Stimulated activated naive B cell treated with anti-CD40 and anti-IgM and Interleukin-4, amounts not matched to agents 10 μg/mL and 1 μg/mL and 100 μg/mL, for 72 hours (primary cell): ENCODE data around the gene PARP1.
"Not testable (repeated sequence)": the region's sequence is repeated elsewhere in the genome, so short reads cannot be mapped to it uniquely, and the experiment has no call there.

Source experiments
- ATAC-seq, 2 donors: fragments of 150-1000 bp; cut with Tn5 transposase; replicated peaks; 2 replicates each; pipeline ENCODE4 v1.10.0; 2021; ENCODE audit warnings: moderate library complexity in 1 of 2
- DNase-seq: peaks from one replicate; pipeline ENCODE4 v3.0.0; 2021
- H3K27ac Mint-ChIP-seq: one replicate; pipeline ENCODE4 v1.8.0; 2022; ENCODE audit warnings: mild to moderate bottlenecking, mixed read lengths
- H3K27me3 Mint-ChIP-seq, 2 donors: one replicate each; pipeline ENCODE4 v1.8.0; 2022; ENCODE audit warnings: mixed read lengths in 2 of 2
- H3K36me3 Mint-ChIP-seq, 2 donors: one replicate each; pipeline ENCODE4 v1.8.0; 2022; ENCODE audit warnings: mixed read lengths in 2 of 2, mild to moderate bottlenecking in 1 of 2
- H3K4me1 Mint-ChIP-seq, 2 donors: one replicate each; pipeline ENCODE4 v1.8.0; 2022; ENCODE audit warnings: mixed read lengths in 2 of 2, mild to moderate bottlenecking in 1 of 2
- H3K4me3 Mint-ChIP-seq, 2 donors: one replicate each; pipeline ENCODE4 v1.8.0; 2022; ENCODE audit warnings: mild to moderate bottlenecking in 2 of 2, mixed read lengths in 2 of 2, moderate library complexity in 1 of 2
- H3K9me3 Mint-ChIP-seq, 2 donors: one replicate each; pipeline ENCODE4 v1.8.0; 2022; ENCODE audit warnings: mixed read lengths in 2 of 2, mild to moderate bottlenecking in 1 of 2

The PARP1 gene

GRCh38 chr1:226351709-226352108, 56.2 kb downstream of the PARP1 start:
- no peak for DNase-seq
- ATAC-seq = no peak
- H3K27me3 Mint-ChIP-seq = no peaks in the 10 kb centered on the region
- peaks cover 31 to 53% of the 10 kb centered on the region in 2 donors for H3K4me1 Mint-ChIP-seq
- H3K9me3 Mint-ChIP-seq = no peaks in the 10 kb centered on the region
- no peak overlapping the region for H3K27ac Mint-ChIP-seq
- no peak overlapping the region for H3K4me3 Mint-ChIP-seq
- H3K36me3 Mint-ChIP-seq = peaks cover 15 to 23% of the 10 kb centered on the region in 2 donors

- Mint-ChIP-seq H3K4me3 (peak overlapping the region in 1 of 2 donors; percentile 75), H3K9me3 (no peaks in the 10 kb centered on the region), H3K4me1 (peaks cover 22 to 41% of the 10 kb centered on the region in 2 donors), H3K27ac (peak overlapping the region; percentile 67), H3K27me3 (no peaks in the 10 kb centered on the region), H3K36me3 (peaks cover 6 to 14% of the 10 kb centered on the region in 2 donors)
- ATAC-seq (no peak), DNase-seq (no peak)
These were observed 57.4 kb downstream of the PARP1 start for GRCh38 chr1:226350519-226350865.

- peak; percentile 53 to 66 for ATAC-seq
- Mint-ChIP-seq H3K27me3 (no peaks in the 10 kb centered on the region), H3K9me3 (peaks cover 2% of the 10 kb centered on the region in 2 donors)
These were observed 57.9 kb downstream of the PARP1 start for GRCh38 chr1:226349801-226350518.

GRCh38 chr1:226349081-226349480, 58.8 kb downstream of the PARP1 start:
- H3K27ac Mint-ChIP-seq = no peak overlapping the region
- no peak overlapping the region for H3K4me3 Mint-ChIP-seq
- peaks cover 3 to 10% of the 10 kb centered on the region in 2 donors for H3K36me3 Mint-ChIP-seq
- DNase-seq (no peak), ATAC-seq (no peak)
- no peaks in the 10 kb centered on the region for H3K27me3 Mint-ChIP-seq
- H3K9me3 Mint-ChIP-seq = peaks cover 5% of the 10 kb centered on the region in 2 donors
- H3K4me1 Mint-ChIP-seq = peaks cover 26 to 44% of the 10 kb centered on the region in 2 donors

More at GRCh38 chr1:226349801-226350518, 57.9 kb downstream of the PARP1 start:
- Mint-ChIP-seq H3K36me3 (peaks cover 3 to 10% of the 10 kb centered on the region in 2 donors), H3K4me1 (peaks cover 21 to 39% of the 10 kb centered on the region in 2 donors), H3K4me3 (peak overlapping the region; percentile 34 to 75), H3K27ac (peak overlapping the region; percentile 67)
- DNase-seq = no peak

GRCh38 chr1:226344441-226345259, 63.2 kb downstream of the PARP1 start:
- Mint-ChIP-seq H3K9me3 (peaks cover 13 to 15% of the 10 kb centered on the region in 2 donors), H3K36me3 (peaks cover 5 to 9% of the 10 kb centered on the region in 2 donors), H3K27me3 (peaks cover 4 to 5% of the 10 kb centered on the region in 2 donors), H3K27ac (peak overlapping the region; percentile 7), H3K4me3 (no peak overlapping the region), H3K4me1 (peaks cover 13 to 19% of the 10 kb centered on the region in 2 donors)
- no peak for DNase-seq
- ATAC-seq = no peak

- H3K27me3 Mint-ChIP-seq = peaks cover 4 to 5% of the 10 kb centered on the region in 2 donors
- H3K4me1 Mint-ChIP-seq = peaks cover 9 to 10% of the 10 kb centered on the region in 2 donors
- DNase-seq = no peak
- H3K9me3 Mint-ChIP-seq = peaks cover 13 to 15% of the 10 kb centered on the region in 2 donors
- H3K27ac Mint-ChIP-seq = no peak overlapping the region
- H3K36me3 Mint-ChIP-seq = peaks cover 5 to 9% of the 10 kb centered on the region in 2 donors
- no peak overlapping the region for H3K4me3 Mint-ChIP-seq
- ATAC-seq = no peak
These were observed 65.2 kb downstream of the PARP1 start for GRCh38 chr1:226342656-226343055.

- peaks cover 13 to 15% of the 10 kb centered on the region in 2 donors for H3K9me3 Mint-ChIP-seq
- not testable (repeated sequence) for H3K36me3 Mint-ChIP-seq, ATAC-seq, H3K27me3 Mint-ChIP-seq, H3K4me3 Mint-ChIP-seq, H3K27ac Mint-ChIP-seq, DNase-seq, H3K4me1 Mint-ChIP-seq
These were observed 67.8 kb downstream of the PARP1 start for GRCh38 chr1:226340111-226340510.

GRCh38 chr1:226337276-226337875, 70.5 kb downstream of the PARP1 start:
- Mint-ChIP-seq H3K27ac (peak overlapping the region; percentile 3), H3K9me3 (peaks cover 7 to 10% of the 10 kb centered on the region in 2 donors), H3K36me3 (peaks cover 5 to 9% of the 10 kb centered on the region in 2 donors), H3K27me3 (peaks cover 4 to 5% of the 10 kb centered on the region in 2 donors), H3K4me1 (peaks cover 4 to 6% of the 10 kb centered on the region in 2 donors), H3K4me3 (no peak overlapping the region)
- no peak for DNase-seq
- ATAC-seq = no peak

GRCh38 chr1:226335661-226336060, 72.2 kb downstream of the PARP1 start:
- H3K9me3 Mint-ChIP-seq = peaks cover 5 to 6% of the 10 kb centered on the region in 2 donors
- ATAC-seq = no peak
- H3K36me3 Mint-ChIP-seq = peaks cover 2 to 6% of the 10 kb centered on the region in 2 donors
- H3K4me3 Mint-ChIP-seq = no peak overlapping the region
- H3K27ac Mint-ChIP-seq = no peak overlapping the region
- H3K27me3 Mint-ChIP-seq = peaks cover 0 to 3% of the 10 kb centered on the region in 2 donors
- H3K4me1 Mint-ChIP-seq = peaks cover 4 to 6% of the 10 kb centered on the region in 2 donors
- no peak for DNase-seq

- H3K4me3 Mint-ChIP-seq = peak overlapping the region; percentile 62 to 73
- no peaks in the 10 kb centered on the region for H3K36me3 Mint-ChIP-seq
- no peak overlapping the region for H3K27ac Mint-ChIP-seq
- no peaks in the 10 kb centered on the region for H3K9me3 Mint-ChIP-seq
- H3K4me1 Mint-ChIP-seq = peaks cover 4 to 6% of the 10 kb centered on the region in 2 donors
- no peak for ATAC-seq
- no peaks in the 10 kb centered on the region for H3K27me3 Mint-ChIP-seq
- DNase-seq = no peak
These were observed 74.9 kb downstream of the PARP1 start for GRCh38 chr1:226332947-226333346.

- no peak for DNase-seq
- Mint-ChIP-seq H3K36me3 (no peaks in the 10 kb centered on the region), H3K9me3 (no peaks in the 10 kb centered on the region), H3K27me3 (no peaks in the 10 kb centered on the region), H3K4me3 (no peak overlapping the region), H3K27ac (no peak overlapping the region), H3K4me1 (peaks cover 4 to 6% of the 10 kb centered on the region in 2 donors)
- no peak for ATAC-seq
These were observed 78.7 kb downstream of the PARP1 start for GRCh38 chr1:226329237-226329636.

GRCh38 chr1:226327761-226328162, 80.1 kb downstream of the PARP1 start:
- no peaks in the 10 kb centered on the region for H3K9me3 Mint-ChIP-seq
- H3K27ac Mint-ChIP-seq = no peak overlapping the region
- no peaks in the 10 kb centered on the region for H3K36me3 Mint-ChIP-seq
- H3K4me1 Mint-ChIP-seq = no peaks in the 10 kb centered on the region
- DNase-seq (no peak), ATAC-seq (no peak)
- H3K27me3 Mint-ChIP-seq = no peaks in the 10 kb centered on the region
- H3K4me3 Mint-ChIP-seq = no peak overlapping the region

- DNase-seq (no peak), ATAC-seq (no peak)
- Mint-ChIP-seq H3K27me3 (no peaks in the 10 kb centered on the region), H3K27ac (no peak overlapping the region), H3K4me3 (no peak overlapping the region), H3K36me3 (no peaks in the 10 kb centered on the region), H3K4me1 (no peaks in the 10 kb centered on the region), H3K9me3 (no peaks in the 10 kb centered on the region)
These were observed 82.7 kb downstream of the PARP1 start for GRCh38 chr1:226325178-226325577.

GRCh38 chr1:226324479-226324878, 83.4 kb downstream of the PARP1 start:
- H3K9me3 Mint-ChIP-seq = no peaks in the 10 kb centered on the region

More at GRCh38 chr1:226324479-226324878, 83.4 kb downstream of the PARP1 start:
- H3K4me3 Mint-ChIP-seq = no peak overlapping the region
- DNase-seq = no peak
- H3K36me3 Mint-ChIP-seq = no peaks in the 10 kb centered on the region
- no peak overlapping the region for H3K27ac Mint-ChIP-seq
- no peak for ATAC-seq
- H3K4me1 Mint-ChIP-seq = no peaks in the 10 kb centered on the region
- H3K27me3 Mint-ChIP-seq = no peaks in the 10 kb centered on the region
